CD4-positive, alpha-beta memory T cell (primary cell): ENCODE results near the gene CAMTA2. TPM values are rescaled to one million over a fixed set of nuclear protein-coding genes. Genes with fewer than 3 reads are reported as not detected.
A peak's percentile ranks its signal among the peaks of the same experiment; 100 is the strongest.
"Not testable (repeated sequence)": the region's sequence is repeated elsewhere in the genome, so short reads cannot be mapped to it uniquely, and the experiment has no call there.

Experiments
- CTCF ChIA-PET: fragments of 350-600 bp; sonication (Branson Sonifier 250); formaldehyde crosslinking; loops from one replicate; lab custom pipeline; 2021; ENCODE audit warnings: inconsistent platforms; ENCODE audit not compliant: partially characterized antibody; lab: Charles Lee
- POLR2A ChIA-PET: fragments of 350-600 bp; sonication (Branson Sonifier 250); formaldehyde crosslinking; loops from one replicate; lab custom pipeline; 2021; ENCODE audit not compliant: partially characterized antibody; lab: Charles Lee
- DNase-seq, 5 donors: peaks; one replicate each; pipeline versions ENCODE4 v3.0.0 to v3.0.0-alpha.2; 2020 to 2022; ENCODE audit warnings: mixed read lengths in 1 of 5
- H3K27ac ChIP-seq: one replicate; pipeline ENCODE4 v1.7.0; 2013; ENCODE audit warnings: low read depth, low read length
- H3K27me3 ChIP-seq: 2 replicates; pipeline ENCODE4 v1.7.0; 2013; ENCODE audit warnings: mild to moderate bottlenecking, low read length, moderate library complexity; ENCODE audit not compliant: insufficient read depth
- H3K36me3 ChIP-seq: 2 replicates; pipeline ENCODE4 v1.7.0; 2013; ENCODE audit warnings: mild to moderate bottlenecking, low read length, moderate library complexity; ENCODE audit not compliant: insufficient read depth
- H3K4me1 ChIP-seq: 2 replicates; pipeline ENCODE4 v1.7.0; 2013; ENCODE audit warnings: mild to moderate bottlenecking, low read length, moderate library complexity; ENCODE audit not compliant: insufficient read depth
- H3K4me3 ChIP-seq, 2 donors: one replicate each; pipeline ENCODE4 v1.7.0; 2013; ENCODE audit warnings: low read length in 2 of 2, mild to moderate bottlenecking in 1 of 2
- H3K9me3 ChIP-seq, 2 donors: one replicate each; pipeline ENCODE4 v1.7.0; 2013; ENCODE audit warnings: low read length in 2 of 2, control low read depth in 1 of 2; ENCODE audit not compliant: control insufficient read depth in 1 of 2
- H3K27ac Mint-ChIP-seq, 7 donors: one replicate each; pipeline ENCODE4 v1.8.0; 2020 to 2021; ENCODE audit warnings: mixed read lengths in 7 of 7, mild to moderate bottlenecking in 6 of 7, inconsistent platforms in 3 of 7, moderate library complexity in 3 of 7
- H3K27me3 Mint-ChIP-seq, 2 donors: one replicate each; pipeline ENCODE4 v1.8.0; 2020 to 2021; ENCODE audit warnings: mixed read lengths in 2 of 2
- H3K36me3 Mint-ChIP-seq, 2 donors: one replicate each; pipeline ENCODE4 v1.8.0; 2020 to 2021; ENCODE audit warnings: mixed read lengths in 2 of 2, inconsistent platforms in 1 of 2, mild to moderate bottlenecking in 1 of 2
- H3K4me1 Mint-ChIP-seq, 4 donors: one replicate each; pipeline ENCODE4 v1.8.0; 2020 to 2021; ENCODE audit warnings: mixed read lengths in 4 of 4, mild to moderate bottlenecking in 1 of 4
- H3K4me3 Mint-ChIP-seq, 8 donors: one replicate each; pipeline ENCODE4 v1.8.0; 2020 to 2021; ENCODE audit warnings: mixed read lengths in 8 of 8, mild to moderate bottlenecking in 7 of 8, moderate library complexity in 6 of 8, inconsistent platforms in 3 of 8
- H3K9me3 Mint-ChIP-seq, 8 donors: one replicate each; pipeline ENCODE4 v1.8.0; 2020 to 2021; ENCODE audit warnings: mixed read lengths in 8 of 8, mild to moderate bottlenecking in 5 of 8, inconsistent platforms in 3 of 8, moderate library complexity in 1 of 8
- intact Hi-C: fragments of 100-400 bp; cut with micrococcal nuclease; formaldehyde crosslinking; loops from one replicate; pipeline ENCODE4 v1.15.1; 2023
- polyA plus RNA-seq, 2 donors: library from polyadenylated mRNA; unstranded; fragments of 300-500 nt; fragmentation: Illumina TruSeq; gene quantifications; one replicate each; pipeline ENCODE4 v1.2.3, GENCODE V29; 2021
- total RNA-seq, 2 experiments: library from RNA; stranded (reverse); gene quantifications; one replicate each; pipeline ENCODE4 v1.2.3, GENCODE V29; 2021

The CAMTA2 gene
- total and polyA plus RNA-seq, 4 experiments from 2014 or later: 4.6 to 84.8 (median 44.2) TPM

GRCh38 chr17:4933646-4934045 lies 53.8 kb downstream of the CAMTA2 start:
- peaks cover 18% of the 10 kb centered on the region for H3K4me1 ChIP-seq
- no peaks in the 10 kb centered on the region for H3K9me3 ChIP-seq
- intact Hi-C loops: loop anchor here (5.0 kb wide), 1 partner anchor 34 kb away; the partner anchor contains the start of gene SPAG7
- peaks cover 18 to 42% (median 26%) of the 10 kb centered on the region in 4 donors for H3K4me1 Mint-ChIP-seq
- H3K36me3 Mint-ChIP-seq: peaks cover 13 to 16% of the 10 kb centered on the region in 2 donors
- H3K27ac ChIP-seq: no peak overlapping the region
- H3K4me3 Mint-ChIP-seq: peak overlapping the region in 2 of 8 donors; percentile 6 to 55
- H3K9me3 Mint-ChIP-seq: peaks cover 0 to 2% (median 0%) of the 10 kb centered on the region in 8 donors
- no peaks in the 10 kb centered on the region for H3K27me3 Mint-ChIP-seq
- H3K27me3 ChIP-seq: no peaks in the 10 kb centered on the region
- H3K4me3 ChIP-seq: no peak overlapping the region
- ChIA-PET CTCF (interaction anchor here (1.2 kb wide), 1 partner anchor 25 kb away, joined by 5 read pairs; no protein-coding TSS in a partner anchor), POLR2A (interaction anchor here (0.8 to 25.3 kb wide), 6 partner anchors 10 to 34 kb away, joined by 3 to 973 read pairs (median 6); partner anchors contain the start of genes C17orf107, PFN1 and SPAG7)
- peaks cover 13% of the 10 kb centered on the region for H3K36me3 ChIP-seq
- H3K27ac Mint-ChIP-seq: peak overlapping the region in 4 of 7 donors; percentile 31 to 86 (median 53)
- DNase-seq: no peak

DNA sequence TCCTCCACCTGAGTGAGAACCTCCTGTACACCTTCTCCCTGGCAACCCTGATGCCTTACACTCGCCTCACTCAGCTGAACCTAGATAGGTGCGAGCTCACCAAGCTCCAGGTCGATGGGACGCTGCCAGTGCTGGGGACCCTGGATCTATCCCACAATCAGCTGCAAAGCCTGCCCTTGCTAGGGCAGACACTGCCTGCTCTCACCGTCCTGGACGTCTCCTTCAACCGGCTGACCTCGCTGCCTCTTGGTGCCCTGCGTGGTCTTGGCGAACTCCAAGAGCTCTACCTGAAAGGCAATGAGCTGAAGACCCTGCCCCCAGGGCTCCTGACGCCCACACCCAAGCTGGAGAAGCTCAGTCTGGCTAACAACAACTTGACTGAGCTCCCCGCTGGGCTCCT lies 54.7 kb downstream of the CAMTA2 start:
- intact Hi-C loops: loop anchor here (5.0 kb wide), 1 partner anchor 35 kb away; the partner anchor contains the start of gene SPAG7
- peaks cover 0 to 2% (median 0%) of the 10 kb centered on the region in 8 donors for H3K9me3 Mint-ChIP-seq
- peaks cover 10% of the 10 kb centered on the region for H3K4me1 ChIP-seq
- H3K9me3 ChIP-seq: no peaks in the 10 kb centered on the region
- H3K27me3 Mint-ChIP-seq: no peaks in the 10 kb centered on the region
- no peak overlapping the region for H3K27ac ChIP-seq
- no peaks in the 10 kb centered on the region for H3K27me3 ChIP-seq
- H3K4me3 Mint-ChIP-seq: no peak overlapping the region
- ChIA-PET POLR2A (interaction anchor here (1.1 to 1.7 kb wide), 2 partner anchors 16 to 35 kb away, joined by 4 to 5 read pairs; partner anchors contain the start of genes PFN1 and SPAG7), CTCF (interaction anchor here (0.8 to 1.1 kb wide), 2 partner anchors 23 kb away, joined by 3 to 4 read pairs; no protein-coding TSS in a partner anchor)
- peaks cover 13 to 16% of the 10 kb centered on the region in 2 donors for H3K36me3 Mint-ChIP-seq
- peak overlapping the region in 1 of 7 donors; percentile 24 for H3K27ac Mint-ChIP-seq
- peaks cover 8% of the 10 kb centered on the region for H3K36me3 ChIP-seq
- no peak for DNase-seq
- H3K4me1 Mint-ChIP-seq: peaks cover 12 to 36% (median 20%) of the 10 kb centered on the region in 4 donors
- no peak overlapping the region for H3K4me3 ChIP-seq

- Mint-ChIP-seq H3K9me3 (peaks cover 0 to 2% (median 0%) of the 10 kb centered on the region in 8 donors), H3K27ac (peak within 1 kb of the TSS in 4 of 7 donors; percentile 0 to 70 (median 33)), H3K27me3 (no peaks in the 10 kb centered on the region), H3K4me1 (peaks cover 12 to 36% (median 21%) of the 10 kb centered on the region in 4 donors), H3K4me3 (no peak within 1 kb of the TSS), H3K36me3 (peaks cover 10 to 13% of the 10 kb centered on the region in 2 donors)
- peaks cover under 1% of the 10 kb centered on the region for H3K36me3 ChIP-seq
- H3K27ac ChIP-seq: no peak within 1 kb of the TSS
- ChIA-PET CTCF (interaction anchor here (1.1 kb wide), 1 partner anchor 23 kb away, joined by 3 read pairs; no protein-coding TSS in a partner anchor), POLR2A (interaction anchor here (1.1 to 1.7 kb wide), 2 partner anchors 17 to 36 kb away, joined by 4 to 5 read pairs; partner anchors contain the start of genes PFN1 and SPAG7)
- intact Hi-C loops: loop anchor here (5.0 kb wide), 1 partner anchor 35 kb away; the partner anchor contains the start of gene SPAG7
- peaks cover 10% of the 10 kb centered on the region for H3K4me1 ChIP-seq
- no peak within 1 kb of the TSS for H3K4me3 ChIP-seq
- no peak for DNase-seq
- H3K27me3 ChIP-seq: no peaks in the 10 kb centered on the region
- no peaks in the 10 kb centered on the region for H3K9me3 ChIP-seq
These were observed 55.5 kb downstream of the CAMTA2 start, which contains the start of gene GP1BA for GRCh38 chr17:4931963-4932362. Gene GP1BA, plus strand, starts transcription at chr17:4932277. Its CDS starts 328 bp downstream, at chr17:4932605.

DNA sequence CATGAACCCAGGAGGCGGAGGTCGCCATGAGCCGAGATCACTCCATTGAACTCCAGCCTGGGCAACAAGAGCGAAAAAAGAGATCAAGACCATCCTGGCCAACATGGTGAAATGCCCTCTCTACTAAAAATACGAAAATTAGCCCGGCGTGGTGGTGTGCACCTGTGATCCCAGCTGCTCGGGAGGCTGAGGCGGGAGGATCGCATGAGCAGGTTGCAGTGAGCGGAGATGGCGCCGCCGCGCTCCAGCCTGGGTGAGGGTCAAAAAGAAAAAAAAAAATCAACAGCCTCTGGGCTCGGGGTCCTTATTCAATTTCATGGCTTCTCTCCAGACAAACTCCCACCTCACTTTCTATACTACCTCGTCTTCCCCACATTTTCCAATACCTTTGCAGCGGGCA lies 58.6 kb downstream of the CAMTA2 start:
- H3K27ac Mint-ChIP-seq: no peak overlapping the region
- intact Hi-C loops: no loop called here

DNA sequence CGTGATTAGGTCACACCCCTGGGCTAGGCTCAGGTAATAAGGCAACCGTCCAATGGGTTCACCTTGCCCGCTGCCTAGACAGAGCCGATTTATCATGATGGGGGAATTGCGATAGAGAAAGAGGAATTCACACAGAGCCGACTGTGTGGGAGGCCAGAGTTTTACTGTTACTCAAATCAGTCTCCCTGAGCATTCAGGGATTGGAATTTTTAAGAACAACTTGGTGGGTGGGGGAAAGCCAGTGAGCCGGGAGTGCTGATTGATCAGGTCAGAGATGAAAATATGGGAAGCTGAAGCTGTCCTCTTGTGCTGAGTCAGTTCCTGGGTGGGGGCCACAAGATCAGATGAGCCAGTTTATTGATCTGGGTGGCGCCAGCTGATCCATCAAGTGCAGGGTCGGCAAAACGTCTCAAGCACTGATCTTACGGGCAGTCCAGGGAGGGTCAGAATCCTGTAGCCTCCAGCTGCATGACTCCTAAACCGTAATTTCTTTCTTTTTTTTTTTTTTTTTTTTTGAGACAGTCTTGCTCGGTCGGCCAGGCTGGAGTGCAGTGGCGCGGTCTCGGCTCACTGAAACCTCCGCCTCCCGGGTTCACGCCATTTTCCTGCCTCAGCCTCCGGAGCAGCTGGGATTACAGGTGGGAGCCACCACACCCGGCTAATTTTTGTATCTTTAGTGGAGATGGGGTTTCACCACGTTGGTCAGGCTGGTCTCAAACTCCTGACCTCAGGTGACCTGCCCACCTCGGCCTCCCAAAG lies 60.7 kb downstream of the CAMTA2 start:
- H3K27ac ChIP-seq, H3K4me3 ChIP-seq, H3K36me3 Mint-ChIP-seq, H3K27me3 Mint-ChIP-seq, H3K36me3 ChIP-seq, H3K4me3 Mint-ChIP-seq, H3K27me3 ChIP-seq, H3K4me1 ChIP-seq, H3K9me3 ChIP-seq, H3K9me3 Mint-ChIP-seq, intact Hi-C loops, DNase-seq: not testable (repeated sequence)
- ChIA-PET POLR2A (interaction anchor here (0.8 to 1.4 kb wide), 3 partner anchors 13 to 21 kb away, joined by 3 to 5 read pairs (median 4); partner anchors contain the start of genes RNF167 and SLC25A11), CTCF (interaction anchor here (1.2 to 1.4 kb wide), 2 partner anchors 17 to 24 kb away, joined by 3 to 7 read pairs; partner anchors contain the start of gene CHRNE)
- Mint-ChIP-seq H3K4me1 (peaks cover 0 to 12% (median 5%) of the 10 kb centered on the region in 4 donors), H3K27ac (peak overlapping the region in 2 of 7 donors; percentile 17 to 39)

More for the DNA sequence above, 58.6 kb downstream of the CAMTA2 start:
- H3K27ac ChIP-seq: no peak overlapping the region
- Mint-ChIP-seq H3K36me3 (peaks cover 5 to 11% of the 10 kb centered on the region in 2 donors), H3K4me1 (peaks cover 7 to 19% (median 10%) of the 10 kb centered on the region in 4 donors), H3K9me3 (peaks cover 0 to 2% (median 0%) of the 10 kb centered on the region in 8 donors), H3K4me3 (no peak overlapping the region), H3K27me3 (no peaks in the 10 kb centered on the region)
- POLR2A ChIA-PET: interaction anchor here (0.8 to 1.1 kb wide), 2 partner anchors 12 to 38 kb away, joined by 3 to 4 read pairs; no protein-coding TSS in a partner anchor
- no peaks in the 10 kb centered on the region for H3K36me3 ChIP-seq
- no peaks in the 10 kb centered on the region for H3K9me3 ChIP-seq
- H3K4me1 ChIP-seq: peaks cover 1% of the 10 kb centered on the region
- no peaks in the 10 kb centered on the region for H3K27me3 ChIP-seq
- CTCF ChIA-PET: interaction anchor here (1.0 kb wide), 1 partner anchor 134 kb away, joined by 3 read pairs; no protein-coding TSS in a partner anchor
- H3K4me3 ChIP-seq: no peak overlapping the region
- no peak for DNase-seq

- no peaks in the 10 kb centered on the region for H3K9me3 Mint-ChIP-seq
- no peaks in the 10 kb centered on the region for H3K36me3 Mint-ChIP-seq
- Histone ChIP-seq H3K4me3 (no peak overlapping the region), H3K27me3 (no peaks in the 10 kb centered on the region), H3K27ac (no peak overlapping the region), H3K4me1 (no peaks in the 10 kb centered on the region), H3K36me3 (no peaks in the 10 kb centered on the region), H3K9me3 (no peaks in the 10 kb centered on the region)
- CTCF ChIA-PET: interaction anchor here (1.3 to 4.2 kb wide), 2 partner anchors 12 to 66 kb away, joined by 3 to 14 read pairs; partner anchors contain the start of gene CAMTA2
- POLR2A ChIA-PET: interaction anchor here (0.6 kb wide), 1 partner anchor 168 kb away, joined by 4 read pairs; no protein-coding TSS in a partner anchor
- intact Hi-C loops: no loop called here
- DNase-seq: no peak
- no peaks in the 10 kb centered on the region for H3K27me3 Mint-ChIP-seq
- no peaks in the 10 kb centered on the region for H3K4me1 Mint-ChIP-seq
- no peak overlapping the region for H3K27ac Mint-ChIP-seq
- no peak overlapping the region for H3K4me3 Mint-ChIP-seq
These were observed 66.2 kb downstream of the CAMTA2 start for GRCh38 chr17:4921320-4921719.
